ENCODE measurements around the gene PPP1R13L.

The PPP1R13L gene

GRCh38 chr19:45370410-45371204 lies 34.3 kb downstream of the PPP1R13L start, which contains the start of gene ERCC2:
Gene ERCC2, minus strand, starts transcription at chr19:45370573. Its CDS starts 33 bp downstream, at chr19:45370540.
- peak within 1 kb of the TSS; percentile 95 for H3K27ac ChIP-seq
- TF ChIP-seq CTCF (IDR thresholded peaks at IDR 0.05) (no peak), ZFX (IDR thresholded peaks at IDR 0.05; ENCODE audit: borderline replicate concordance) (no peak)

- TF ChIP-seq ZFX (IDR thresholded peaks at IDR 0.05; ENCODE audit: borderline replicate concordance) (no peak), CTCF (IDR thresholded peaks at IDR 0.05) (no peak)
- peak overlapping the region; percentile 95 for H3K27ac ChIP-seq
Observed at GRCh38 chr19:45368737-45369340, 36.0 kb downstream of the PPP1R13L start.

DNA sequence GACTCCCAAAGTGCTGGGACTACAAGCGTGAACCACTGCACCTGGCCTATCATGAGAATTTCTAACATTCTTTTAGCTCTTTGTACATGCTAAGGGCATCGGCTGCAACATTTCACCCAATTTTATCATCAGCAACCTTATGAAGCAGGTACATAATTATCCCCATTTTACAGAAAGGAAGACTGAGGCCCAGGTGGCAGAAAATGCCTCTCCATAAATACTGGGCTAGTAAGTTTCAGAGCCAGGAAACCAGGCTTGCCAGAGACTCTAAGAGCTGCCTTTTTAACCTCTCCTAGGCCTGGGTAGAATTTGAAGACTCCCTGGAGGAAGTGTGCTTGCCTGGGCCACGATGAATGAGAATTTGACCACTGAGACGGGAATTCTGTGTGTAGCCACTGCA lies 36.7 kb downstream of the PPP1R13L start:
- peak overlapping the region; percentile 15; the same call in 1 of the 2 replicates for H3K27ac ChIP-seq
- TF ChIP-seq CTCF (IDR thresholded peaks at IDR 0.05): no peak
- no peak for TF ChIP-seq ZFX (IDR thresholded peaks at IDR 0.05; ENCODE audit: borderline replicate concordance)

GRCh38 chr19:45364696-45365095 lies 40.2 kb downstream of the PPP1R13L start:
- no peak overlapping the region for H3K27ac ChIP-seq
- TF ChIP-seq CTCF (IDR thresholded peaks at IDR 0.05) (no peak), ZFX (IDR thresholded peaks at IDR 0.05; ENCODE audit: borderline replicate concordance) (no peak)

GRCh38 chr19:45363861-45364459 lies 40.9 kb downstream of the PPP1R13L start:
- H3K27ac ChIP-seq: no peak overlapping the region
- TF ChIP-seq CTCF (IDR thresholded peaks at IDR 0.05): no peak
- TF ChIP-seq ZFX (IDR thresholded peaks at IDR 0.05; ENCODE audit: borderline replicate concordance): no peak

- TF ChIP-seq CTCF (IDR thresholded peaks at IDR 0.05): no peak
- no peak overlapping the region for H3K27ac ChIP-seq
Observed at GRCh38 chr19:45362291-45362690, 42.6 kb downstream of the PPP1R13L start.

- TF ChIP-seq CTCF (IDR thresholded peaks at IDR 0.05) (no peak), ZFX (IDR thresholded peaks at IDR 0.05; ENCODE audit: borderline replicate concordance) (no peak)
- H3K27ac ChIP-seq: no peak overlapping the region
Observed at GRCh38 chr19:45361608-45362007, 43.3 kb downstream of the PPP1R13L start.

Data from 22Rv1 (cell line).